Stimulated activated CD8-positive, alpha-beta memory T cell treated with anti-CD3 and anti-CD28 coated beads, Interleukin-7, amount 100 ng/mL, for 48 hours (primary cell): ENCODE measurements around the gene C21orf58.
"Not testable (repeated sequence)": the region's sequence is repeated elsewhere in the genome, so short reads cannot be mapped to it uniquely, and the experiment has no call there.

ENCODE experiments used
- DNase-seq, 2 donors: peaks; one replicate each; pipeline ENCODE4 v3.0.0-alpha.2; 2020; ENCODE audit warnings: low read depth in 1 of 2; ENCODE audit errors: extremely low read depth in 1 of 2

The C21orf58 gene

GRCh38 chr21:46323710-46324389, at the start of gene C21orf58, which contains the start of gene PCNT:
Gene C21orf58, minus strand, starts transcription at chr21:46323870. Its CDS starts 1,132 bp downstream, at chr21:46322738.
Gene PCNT, plus strand, starts transcription at chr21:46324156. Its CDS starts 73 bp downstream, at chr21:46324229.
- peak; percentile 92 to 95 for DNase-seq

- DNase-seq = not testable (repeated sequence)
Measured at GRCh38 chr21:46372947-46373346, 49.3 kb upstream of the C21orf58 start.

- DNase-seq = no peak
Measured at GRCh38 chr21:46372014-46372485, 48.4 kb upstream of the C21orf58 start.

GRCh38 chr21:46371204-46372013, 47.7 kb upstream of the C21orf58 start:
- DNase-seq = no peak

- DNase-seq = no peak
Measured at GRCh38 chr21:46369520-46370235, 46.0 kb upstream of the C21orf58 start.

GRCh38 chr21:46368533-46369285, 45.0 kb upstream of the C21orf58 start:
- DNase-seq = peak; percentile 20 to 43

GRCh38 chr21:46366966-46367365, 43.3 kb upstream of the C21orf58 start:
- DNase-seq = no peak

GRCh38 chr21:46366561-46366960, 42.9 kb upstream of the C21orf58 start:
- DNase-seq = no peak

GRCh38 chr21:46366091-46366490, 42.4 kb upstream of the C21orf58 start:
- DNase-seq = no peak

GRCh38 chr21:46363698-46364097, 40.0 kb upstream of the C21orf58 start:
- no peak for DNase-seq

GRCh38 chr21:46362946-46363345, 39.3 kb upstream of the C21orf58 start:
- no peak for DNase-seq

GRCh38 chr21:46361935-46362334, 38.3 kb upstream of the C21orf58 start:
- no peak for DNase-seq

GRCh38 chr21:46361176-46361575, 37.5 kb upstream of the C21orf58 start:
- DNase-seq = no peak

- DNase-seq = no peak
Measured at GRCh38 chr21:46357684-46358425, 34.2 kb upstream of the C21orf58 start.

GRCh38 chr21:46357335-46357604, 33.6 kb upstream of the C21orf58 start:
- DNase-seq = no peak

GRCh38 chr21:46356494-46357334, 33.0 kb upstream of the C21orf58 start:
- no peak for DNase-seq

GRCh38 chr21:46356005-46356338, 32.3 kb upstream of the C21orf58 start:
- no peak for DNase-seq

GRCh38 chr21:46355161-46356004, 31.7 kb upstream of the C21orf58 start:
- no peak for DNase-seq
